ENCODE results near the gene TEX264.

DNA sequence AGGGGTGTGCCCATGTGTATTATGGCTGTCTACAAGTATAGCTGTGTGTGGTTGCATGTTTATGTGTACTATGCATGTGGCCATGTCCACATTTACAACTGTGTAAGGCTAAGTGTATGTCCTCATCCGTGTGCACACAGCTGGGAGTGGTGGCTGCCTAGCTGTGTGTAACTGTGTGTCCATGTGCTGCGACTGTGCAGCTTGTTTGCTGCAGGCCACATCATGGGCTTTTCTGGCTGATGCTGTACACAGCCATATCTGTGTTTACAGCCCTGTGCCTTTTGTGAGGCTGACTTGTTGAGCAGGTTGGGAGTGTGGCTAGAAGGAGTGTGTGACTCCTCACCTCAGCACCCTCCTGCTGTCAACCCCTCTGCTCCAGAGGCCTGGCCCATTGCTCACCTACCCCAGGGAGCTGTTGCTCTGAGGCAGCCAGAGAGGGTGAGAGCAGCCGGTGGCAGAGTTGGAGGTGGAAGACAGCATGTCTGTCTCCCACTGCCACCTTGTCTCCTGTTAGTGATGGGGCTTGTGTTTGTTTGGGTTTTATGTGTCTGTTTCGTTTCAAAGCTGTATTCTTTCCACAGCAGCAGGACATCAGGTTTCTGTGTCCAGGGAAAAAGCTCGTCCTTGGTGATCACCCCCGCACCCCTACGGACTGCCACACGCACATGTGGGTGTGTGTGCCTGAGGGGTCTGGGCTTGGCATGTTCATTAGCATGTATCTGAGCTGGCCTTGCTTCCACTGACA is 34.4 kb downstream of the TEX264 start:
- TF ChIP-seq CTCF (IDR thresholded peaks at IDR 0.05) (no peak), POLR2A (IDR thresholded peaks at IDR 0.05; ENCODE audit: low read depth) (no peak), POLR2AphosphoS5 (IDR thresholded peaks at IDR 0.05) (no peak)
